NCI-H1417 treated with DMSO at 0.1 percent for 48 hours (cell line): ENCODE measurements around the gene OR4K1.
"Not testable (repeated sequence)": the region's sequence is repeated elsewhere in the genome, so short reads cannot be mapped to it uniquely, and the experiment has no call there.

Experiments used
- DNase-seq: peaks from one replicate; lab custom pipeline; 2025; lab: John Stamatoyannopoulos, UW

The OR4K1 gene, protein sequence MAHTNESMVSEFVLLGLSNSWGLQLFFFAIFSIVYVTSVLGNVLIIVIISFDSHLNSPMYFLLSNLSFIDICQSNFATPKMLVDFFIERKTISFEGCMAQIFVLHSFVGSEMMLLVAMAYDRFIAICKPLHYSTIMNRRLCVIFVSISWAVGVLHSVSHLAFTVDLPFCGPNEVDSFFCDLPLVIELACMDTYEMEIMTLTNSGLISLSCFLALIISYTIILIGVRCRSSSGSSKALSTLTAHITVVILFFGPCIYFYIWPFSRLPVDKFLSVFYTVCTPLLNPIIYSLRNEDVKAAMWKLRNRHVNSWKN

GRCh38 chr14:19930617-19931016 is at the start of gene OR4K1:
Gene OR4K1, plus strand, starts transcription at chr14:19930917. Its CDS starts 4,750 bp downstream, at chr14:19935667.
- DNase-seq, result no peak

DNA sequence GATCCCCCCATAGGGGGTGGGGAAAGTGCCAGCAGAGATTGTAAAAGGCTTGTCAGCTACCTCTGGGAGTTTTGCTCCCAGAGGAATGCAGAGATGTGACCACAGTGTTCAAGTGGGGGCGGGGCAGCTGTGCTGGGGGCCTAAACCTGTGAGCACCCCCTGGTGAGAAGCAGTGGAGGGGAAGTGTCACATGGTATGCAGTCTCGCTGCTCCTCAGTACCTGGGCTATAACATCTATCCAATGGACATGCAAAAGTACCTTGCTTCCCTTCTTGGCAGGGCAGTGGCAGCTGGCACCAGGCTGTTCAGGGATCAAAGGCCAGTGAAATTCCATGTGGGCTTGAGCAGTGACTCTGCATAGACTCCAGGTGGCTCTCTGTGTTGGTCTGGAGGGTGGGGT is 35.4 kb upstream of the OR4K1 start:
- DNase-seq, result no peak

DNA sequence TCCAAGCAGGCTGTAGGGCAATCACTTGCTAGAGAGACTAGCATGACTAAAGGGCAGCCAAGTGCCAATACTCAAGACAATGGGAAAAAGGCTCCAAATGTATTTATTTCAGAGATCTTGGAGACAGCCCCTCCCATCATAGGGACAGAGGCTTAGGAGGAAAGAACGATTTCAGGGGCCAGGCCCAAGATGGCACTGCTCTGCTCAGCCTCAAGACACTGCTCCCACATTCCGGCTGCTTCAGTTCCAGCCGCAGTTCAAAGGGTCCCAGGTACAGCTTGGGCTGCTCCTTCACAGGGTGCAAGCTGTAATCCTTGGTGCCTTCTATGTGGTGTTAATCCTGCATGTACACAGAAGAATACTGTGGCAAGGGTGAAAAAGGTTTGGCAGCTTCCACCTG is 29.7 kb upstream of the OR4K1 start:
- no peak for DNase-seq

DNA sequence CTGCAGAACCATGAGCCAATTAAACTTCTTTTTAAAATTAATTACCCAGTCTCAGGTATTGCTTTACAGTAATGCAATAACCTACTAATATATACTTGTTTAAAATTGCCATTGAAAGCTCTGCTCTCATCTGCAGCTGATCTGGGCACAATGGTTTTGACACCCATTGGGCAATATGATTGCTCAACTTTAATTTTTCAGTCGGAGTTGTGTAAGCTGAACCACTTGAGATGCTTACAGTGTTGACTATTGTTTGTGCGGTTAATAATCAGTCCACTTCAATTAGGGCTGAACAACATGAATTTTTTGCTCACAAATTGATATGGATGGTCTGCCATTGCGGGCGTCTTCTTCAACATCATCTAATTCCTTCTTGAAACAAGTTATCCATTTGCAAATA is 28.3 kb upstream of the OR4K1 start:
- DNase-seq, result no peak

DNA sequence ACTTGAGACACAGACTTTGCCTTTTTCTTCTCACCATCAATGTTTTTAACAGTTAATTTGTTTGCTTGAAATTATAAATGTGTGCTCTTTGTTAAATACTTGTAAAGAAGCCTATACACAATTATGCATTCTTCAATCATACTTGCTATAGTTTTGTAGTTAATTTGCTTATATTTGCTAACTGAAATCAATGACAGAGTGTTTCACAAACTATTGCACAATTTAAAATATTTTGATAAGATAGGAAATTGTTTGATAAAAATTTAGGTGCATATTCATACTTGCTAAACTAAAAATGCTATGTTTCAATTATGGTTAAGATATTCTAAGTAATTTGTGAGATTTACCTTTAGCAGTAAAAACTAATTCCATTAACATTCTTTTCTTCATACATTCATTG is 24.1 kb upstream of the OR4K1 start:
- no peak for DNase-seq

- DNase-seq, result no peak
These were observed 19.6 kb upstream of the OR4K1 start for GRCh38 chr14:19911114-19911513.

GRCh38 chr14:19917243-19917642 is 13.5 kb upstream of the OR4K1 start:
- no peak for DNase-seq

GRCh38 chr14:19917955-19918518 is 12.7 kb upstream of the OR4K1 start:
- no peak for DNase-seq

- DNase-seq, result no peak
These were observed 12.0 kb upstream of the OR4K1 start for GRCh38 chr14:19918553-19919264.

- no peak for DNase-seq
These were observed 10.6 kb upstream of the OR4K1 start, which contains the start of gene OR4K5 for GRCh38 chr14:19920021-19920657. Gene OR4K5, plus strand, starts transcription at chr14:19920607. Its CDS starts 0 bp downstream, at chr14:19920607.

- DNase-seq, result no peak
These were observed 11.0 kb downstream of the OR4K1 start for GRCh38 chr14:19941668-19942067.

DNA sequence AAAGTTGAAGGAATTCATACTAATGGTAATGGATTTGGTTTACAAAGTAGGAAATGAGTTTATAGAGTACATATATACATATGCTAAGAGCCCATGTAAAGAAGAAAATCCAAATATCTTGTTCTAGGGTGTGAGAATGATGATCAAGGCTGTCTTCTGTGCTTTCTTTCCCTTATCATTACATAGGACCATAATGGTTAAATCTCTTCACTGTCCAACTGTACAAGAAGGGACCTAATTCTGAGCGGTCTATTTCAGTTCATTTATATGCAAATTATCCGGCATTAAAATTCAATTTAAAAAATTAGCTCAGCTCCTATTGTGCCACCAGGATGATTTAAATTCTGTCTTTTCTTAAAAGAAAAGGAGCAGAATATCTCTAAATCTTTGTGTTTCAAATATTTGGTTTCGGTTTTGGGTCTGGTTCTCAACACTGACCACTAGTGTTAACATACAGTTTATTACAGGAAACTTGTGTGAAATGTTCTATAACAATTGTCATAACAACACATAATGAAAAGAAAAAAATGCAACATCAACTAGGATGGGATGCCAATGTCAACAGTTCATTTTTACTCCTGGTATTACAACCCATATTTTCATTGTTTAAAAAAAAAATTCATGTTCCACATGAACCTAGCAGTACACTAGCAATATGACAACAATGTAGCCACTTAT is 16.8 kb downstream of the OR4K1 start:
- no peak for DNase-seq

- no peak for DNase-seq
These were observed 18.5 kb downstream of the OR4K1 start for GRCh38 chr14:19949218-19949617.

GRCh38 chr14:19969735-19970134 is 39.0 kb downstream of the OR4K1 start:
- not testable (repeated sequence) for DNase-seq

DNA sequence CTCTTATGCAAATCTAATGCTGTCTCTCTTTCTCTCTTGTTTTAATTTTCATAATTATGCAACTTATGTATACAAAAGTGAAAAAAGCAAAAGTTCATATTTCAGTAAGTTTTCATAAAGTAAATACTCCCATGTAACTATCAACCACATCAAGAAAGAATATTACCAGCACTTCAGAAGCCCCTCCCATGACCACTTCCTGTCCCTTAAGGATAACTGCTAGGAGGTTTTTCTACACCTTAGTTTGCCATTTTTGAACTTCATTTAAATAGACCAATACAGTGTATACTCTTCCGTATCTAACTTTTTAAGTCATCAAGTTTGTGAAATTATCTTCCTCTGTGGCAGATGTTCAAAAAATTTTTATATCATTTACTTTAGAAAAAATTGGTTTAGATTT is 44.1 kb downstream of the OR4K1 start:
- DNase-seq, result no peak

DNA sequence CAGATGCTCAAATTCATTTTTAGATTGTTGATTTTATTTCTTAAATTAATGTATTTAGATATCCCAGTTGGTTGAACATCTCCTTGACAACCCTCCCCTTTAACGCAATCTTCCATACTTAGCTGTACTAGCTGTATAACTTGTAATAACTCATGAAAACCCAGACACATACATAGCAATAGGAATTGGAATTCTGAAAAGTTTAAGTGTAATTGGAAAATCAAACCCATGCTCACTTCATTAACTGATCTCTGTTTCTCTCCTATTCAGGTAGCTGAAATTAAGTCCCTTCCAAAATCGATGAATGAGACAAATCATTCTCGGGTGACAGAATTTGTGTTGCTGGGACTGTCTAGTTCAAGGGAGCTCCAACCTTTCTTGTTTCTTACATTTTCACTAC is 44.6 kb downstream of the OR4K1 start, which contains the start of gene OR4K15:
Gene OR4K15, plus strand, starts transcription at position 301 of the 400 bp plus-strand sequence. Its CDS starts 0 bp downstream, at position 301.
- DNase-seq, result no peak
